Cortex of kidney (tissue), 1 donor: Measurements from ENCODE around the gene NUP93.
"Not testable (repeated sequence)": the region's sequence is repeated elsewhere in the genome, so short reads cannot be mapped to it uniquely, and the experiment has no call there.

Experiments
- DNase-seq: peaks from one replicate; lab custom pipeline; 2025; lab: John Stamatoyannopoulos, UW

The NUP93 gene

GRCh38 chr16:56870276-56870888, 140.5 kb downstream of the NUP93 start:
- no peak for DNase-seq

GRCh38 chr16:56871172-56871593, 141.3 kb downstream of the NUP93 start:
- no peak for DNase-seq

GRCh38 chr16:56872863-56873391, 143.0 kb downstream of the NUP93 start:
- no peak for DNase-seq

GRCh38 chr16:56874800-56875199, 144.9 kb downstream of the NUP93 start:
- no peak for DNase-seq

GRCh38 chr16:56876048-56876447, 146.1 kb downstream of the NUP93 start:
- DNase-seq: no peak

- DNase-seq: no peak
Measured at GRCh38 chr16:56877486-56878182, 147.7 kb downstream of the NUP93 start.

GRCh38 chr16:56878282-56878854, 148.4 kb downstream of the NUP93 start:
- DNase-seq: no peak

GRCh38 chr16:56879276-56879675, 149.3 kb downstream of the NUP93 start:
- DNase-seq: no peak

GRCh38 chr16:56880176-56880575, 150.2 kb downstream of the NUP93 start:
- no peak for DNase-seq

- DNase-seq: no peak
Measured at GRCh38 chr16:56880685-56881084, 150.8 kb downstream of the NUP93 start.

GRCh38 chr16:56882077-56882800, 152.3 kb downstream of the NUP93 start:
- no peak for DNase-seq

- DNase-seq: no peak
Measured at GRCh38 chr16:56883586-56883985, 153.7 kb downstream of the NUP93 start.

GRCh38 chr16:56884026-56884582, 154.2 kb downstream of the NUP93 start:
- DNase-seq: no peak

GRCh38 chr16:56884929-56885328, 155.0 kb downstream of the NUP93 start:
- DNase-seq: not testable (repeated sequence)

- DNase-seq: no peak
Measured at GRCh38 chr16:56885446-56886162, 155.7 kb downstream of the NUP93 start.

- DNase-seq: no peak
Measured at GRCh38 chr16:56886296-56886695, 156.4 kb downstream of the NUP93 start.

- DNase-seq: no peak
Measured at GRCh38 chr16:56886826-56887225, 156.9 kb downstream of the NUP93 start.

GRCh38 chr16:56888806-56889205, 158.9 kb downstream of the NUP93 start:
- no peak for DNase-seq

- no peak for DNase-seq
Measured at GRCh38 chr16:56889206-56889605, 159.3 kb downstream of the NUP93 start.

GRCh38 chr16:56891685-56892084, 161.8 kb downstream of the NUP93 start:
- DNase-seq: no peak

GRCh38 chr16:56892705-56893104, 162.8 kb downstream of the NUP93 start:
- DNase-seq: no peak
